Measurements from ENCODE around the gene ATRNL1. TPM values are rescaled to one million over a fixed set of nuclear protein-coding genes. Genes with fewer than 3 reads are reported as not detected.

The ATRNL1 gene
- total RNA-seq, 1 donor from 2014 or later, result 11.4 TPM

GRCh38 chr10:115049318-115049717 lies 43.8 kb upstream of the ATRNL1 start:
- no peak for DNase-seq (ENCODE audit: low read depth)
- no peaks in the 10 kb centered on the region for H3K36me3 ChIP-seq (ENCODE audit: control insufficient read depth, insufficient read depth, low read length)
- TF ChIP-seq CTCF (IDR thresholded peaks at IDR 0.05; ENCODE audit: insufficient read depth, low read length, poor library complexity, severe bottlenecking), result no peak
- H3K27me3 ChIP-seq (ENCODE audit: control insufficient read depth, insufficient read depth, low read length), result no peaks in the 10 kb centered on the region
- no peak overlapping the region for H3K4me3 ChIP-seq (ENCODE audit: low read depth, low read length)

- TF ChIP-seq CTCF (IDR thresholded peaks at IDR 0.05; ENCODE audit: insufficient read depth, low read length, poor library complexity, severe bottlenecking), result no peak
- Histone ChIP-seq H3K27me3 (ENCODE audit: control insufficient read depth, insufficient read depth, low read length) (no peaks in the 10 kb centered on the region), H3K4me3 (ENCODE audit: low read depth, low read length) (no peak overlapping the region), H3K36me3 (ENCODE audit: control insufficient read depth, insufficient read depth, low read length) (no peaks in the 10 kb centered on the region)
- DNase-seq (ENCODE audit: low read depth), result peak; percentile 28
Measured at GRCh38 chr10:115049960-115050359, 43.2 kb upstream of the ATRNL1 start.

GRCh38 chr10:115050375-115051010 lies 42.7 kb upstream of the ATRNL1 start:
- no peak for TF ChIP-seq CTCF (IDR thresholded peaks at IDR 0.05; ENCODE audit: insufficient read depth, low read length, poor library complexity, severe bottlenecking)
- H3K36me3 ChIP-seq (ENCODE audit: control insufficient read depth, insufficient read depth, low read length), result no peaks in the 10 kb centered on the region
- H3K4me3 ChIP-seq (ENCODE audit: low read depth, low read length), result no peak overlapping the region
- no peaks in the 10 kb centered on the region for H3K27me3 ChIP-seq (ENCODE audit: control insufficient read depth, insufficient read depth, low read length)
- no peak for DNase-seq (ENCODE audit: low read depth)

- no peaks in the 10 kb centered on the region for H3K36me3 ChIP-seq (ENCODE audit: control insufficient read depth, insufficient read depth, low read length)
- DNase-seq (ENCODE audit: low read depth), result no peak
- no peaks in the 10 kb centered on the region for H3K27me3 ChIP-seq (ENCODE audit: control insufficient read depth, insufficient read depth, low read length)
- H3K4me3 ChIP-seq (ENCODE audit: low read depth, low read length), result no peak overlapping the region
- no peak for TF ChIP-seq CTCF (IDR thresholded peaks at IDR 0.05; ENCODE audit: insufficient read depth, low read length, poor library complexity, severe bottlenecking)
Measured at GRCh38 chr10:115051216-115051615, 41.9 kb upstream of the ATRNL1 start.

- Histone ChIP-seq H3K36me3 (ENCODE audit: control insufficient read depth, insufficient read depth, low read length) (no peaks in the 10 kb centered on the region), H3K27me3 (ENCODE audit: control insufficient read depth, insufficient read depth, low read length) (no peaks in the 10 kb centered on the region), H3K4me3 (ENCODE audit: low read depth, low read length) (no peak overlapping the region)
- DNase-seq (ENCODE audit: low read depth), result no peak
- TF ChIP-seq CTCF (IDR thresholded peaks at IDR 0.05; ENCODE audit: insufficient read depth, low read length, poor library complexity, severe bottlenecking), result no peak
Measured at GRCh38 chr10:115052226-115052625, 40.9 kb upstream of the ATRNL1 start.

- no peaks in the 10 kb centered on the region for H3K27me3 ChIP-seq (ENCODE audit: control insufficient read depth, insufficient read depth, low read length)
- DNase-seq (ENCODE audit: low read depth), result no peak
- H3K36me3 ChIP-seq (ENCODE audit: control insufficient read depth, insufficient read depth, low read length), result no peaks in the 10 kb centered on the region
- H3K4me3 ChIP-seq (ENCODE audit: low read depth, low read length), result no peak overlapping the region
- TF ChIP-seq CTCF (IDR thresholded peaks at IDR 0.05; ENCODE audit: insufficient read depth, low read length, poor library complexity, severe bottlenecking), result no peak
Measured at GRCh38 chr10:115052728-115053127, 40.4 kb upstream of the ATRNL1 start.
